Measurements from ENCODE around the gene ANXA3.
"Not testable (repeated sequence)": the region's sequence is repeated elsewhere in the genome, so short reads cannot be mapped to it uniquely, and the experiment has no call there.

ANXA3 gene, protein sequence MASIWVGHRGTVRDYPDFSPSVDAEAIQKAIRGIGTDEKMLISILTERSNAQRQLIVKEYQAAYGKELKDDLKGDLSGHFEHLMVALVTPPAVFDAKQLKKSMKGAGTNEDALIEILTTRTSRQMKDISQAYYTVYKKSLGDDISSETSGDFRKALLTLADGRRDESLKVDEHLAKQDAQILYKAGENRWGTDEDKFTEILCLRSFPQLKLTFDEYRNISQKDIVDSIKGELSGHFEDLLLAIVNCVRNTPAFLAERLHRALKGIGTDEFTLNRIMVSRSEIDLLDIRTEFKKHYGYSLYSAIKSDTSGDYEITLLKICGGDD

DNA sequence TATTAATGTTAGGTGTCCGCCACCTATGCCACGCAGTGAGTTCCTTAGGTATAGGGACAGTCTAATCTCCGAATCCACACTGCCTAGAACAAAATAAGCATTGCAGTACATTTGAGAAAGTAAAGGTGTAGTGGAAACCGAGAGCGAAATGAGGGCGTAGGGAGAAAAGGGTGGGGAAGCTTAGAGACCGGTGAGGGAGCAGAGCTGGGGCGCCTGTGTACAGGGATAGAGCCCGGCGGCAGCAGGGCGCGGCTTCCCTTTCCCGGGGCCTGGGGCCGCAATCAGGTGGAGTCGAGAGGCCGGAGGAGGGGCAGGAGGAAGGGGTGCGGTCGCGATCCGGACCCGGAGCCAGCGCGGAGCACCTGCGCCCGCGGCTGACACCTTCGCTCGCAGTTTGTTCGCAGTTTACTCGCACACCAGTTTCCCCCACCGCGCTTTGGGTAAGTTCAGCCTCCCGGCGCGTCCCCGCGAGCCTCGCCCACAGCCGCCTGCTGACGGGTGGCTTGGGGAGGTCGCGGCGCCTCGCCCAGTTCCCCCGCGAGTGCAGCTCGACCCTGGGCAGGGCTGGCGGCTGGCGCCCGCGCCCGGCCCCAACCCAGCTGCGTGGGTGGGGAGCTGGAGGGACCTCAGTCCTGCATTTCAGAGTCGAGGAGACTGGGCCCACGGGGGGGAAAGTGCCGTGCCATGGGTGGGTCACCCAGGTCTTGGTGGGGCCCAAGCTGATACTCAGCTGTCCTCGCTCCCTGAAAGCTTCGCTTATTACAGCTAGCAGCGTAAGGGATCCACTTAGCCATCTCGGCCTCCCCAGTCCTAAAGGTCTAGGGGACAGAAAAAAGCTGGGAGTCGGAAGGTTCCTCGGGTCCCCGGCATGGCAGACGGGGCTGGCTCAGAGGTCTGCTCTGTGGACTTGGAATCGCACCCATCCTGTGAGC is at the start of gene ANXA3:
Gene ANXA3, plus strand, starts transcription at position 351 of the 932 bp plus-strand sequence. CDS start 2,704 bp downstream, outside the sequence.
- H3K4me3 ChIP-seq (ENCODE audit: low read depth, low read length) = peak within 1 kb of the TSS; percentile 64
- TF ChIP-seq, protein P1, sequence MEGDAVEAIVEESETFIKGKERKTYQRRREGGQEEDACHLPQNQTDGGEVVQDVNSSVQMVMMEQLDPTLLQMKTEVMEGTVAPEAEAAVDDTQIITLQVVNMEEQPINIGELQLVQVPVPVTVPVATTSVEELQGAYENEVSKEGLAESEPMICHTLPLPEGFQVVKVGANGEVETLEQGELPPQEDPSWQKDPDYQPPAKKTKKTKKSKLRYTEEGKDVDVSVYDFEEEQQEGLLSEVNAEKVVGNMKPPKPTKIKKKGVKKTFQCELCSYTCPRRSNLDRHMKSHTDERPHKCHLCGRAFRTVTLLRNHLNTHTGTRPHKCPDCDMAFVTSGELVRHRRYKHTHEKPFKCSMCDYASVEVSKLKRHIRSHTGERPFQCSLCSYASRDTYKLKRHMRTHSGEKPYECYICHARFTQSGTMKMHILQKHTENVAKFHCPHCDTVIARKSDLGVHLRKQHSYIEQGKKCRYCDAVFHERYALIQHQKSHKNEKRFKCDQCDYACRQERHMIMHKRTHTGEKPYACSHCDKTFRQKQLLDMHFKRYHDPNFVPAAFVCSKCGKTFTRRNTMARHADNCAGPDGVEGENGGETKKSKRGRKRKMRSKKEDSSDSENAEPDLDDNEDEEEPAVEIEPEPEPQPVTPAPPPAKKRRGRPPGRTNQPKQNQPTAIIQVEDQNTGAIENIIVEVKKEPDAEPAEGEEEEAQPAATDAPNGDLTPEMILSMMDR (IDR thresholded peaks at IDR 0.05; ENCODE audit: low read depth, low read length) = no peak

DNA sequence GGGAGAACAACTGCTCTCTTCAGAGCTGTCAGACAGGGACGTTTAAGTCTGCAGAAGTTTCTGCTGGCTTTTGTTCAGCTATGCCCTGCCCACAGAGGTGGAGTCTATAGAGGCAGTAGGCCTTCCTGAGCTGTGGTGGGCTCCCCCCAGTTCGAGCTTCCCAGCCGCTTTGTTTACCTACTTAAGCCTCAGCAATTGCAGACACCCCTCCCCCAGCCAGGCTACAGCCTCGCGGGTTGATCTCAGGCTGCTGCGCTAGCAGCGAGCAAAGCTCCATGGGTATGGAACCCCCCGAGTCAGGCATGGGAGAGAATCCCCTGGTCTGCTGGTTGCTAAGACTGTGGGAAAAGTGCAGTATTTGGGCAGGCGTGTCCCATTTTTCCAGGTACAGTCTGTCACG is 45.3 kb upstream of the ANXA3 start:
- H3K4me3 ChIP-seq (ENCODE audit: low read depth, low read length) = not testable (repeated sequence)

DNA sequence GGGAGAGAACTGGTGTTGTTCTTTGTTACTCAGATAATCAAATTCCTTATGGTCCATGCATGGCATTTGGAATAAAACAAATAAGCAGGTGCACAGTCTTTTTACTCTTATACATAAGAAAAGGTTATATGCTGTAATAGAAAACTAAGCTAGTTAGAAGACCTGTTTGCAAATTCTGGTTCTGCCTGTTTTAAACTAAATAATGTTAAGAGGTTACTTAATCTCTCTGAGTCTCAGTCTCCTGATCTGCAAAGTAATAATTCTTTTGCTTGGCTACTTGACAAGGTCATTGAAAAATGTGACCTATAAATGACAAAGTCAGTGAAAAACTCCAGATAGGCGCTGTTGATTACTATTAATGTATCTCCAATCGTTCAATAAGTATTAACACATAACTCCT is 42.5 kb upstream of the ANXA3 start:
- TF ChIP-seq, protein P1 (IDR thresholded peaks at IDR 0.05; ENCODE audit: low read depth, low read length) = no peak

DNA sequence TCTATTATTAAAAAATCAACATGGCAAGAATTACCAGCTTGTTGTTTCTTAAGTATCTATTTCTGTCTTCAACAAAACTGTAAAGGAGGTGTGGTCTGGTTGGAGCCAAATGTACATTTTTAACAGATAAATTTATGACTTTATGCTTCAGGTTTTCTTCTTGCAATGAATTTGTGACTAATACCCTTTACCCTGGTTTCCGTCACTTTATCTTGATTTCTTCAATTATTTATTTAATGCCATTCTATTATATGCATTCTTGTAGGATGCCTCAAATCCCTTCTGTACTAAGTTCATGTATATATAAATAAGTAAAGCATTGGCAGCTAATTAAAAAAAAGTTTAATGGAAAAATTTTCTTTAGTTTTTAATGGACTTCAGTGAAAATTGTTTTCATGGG is 41.5 kb upstream of the ANXA3 start:
- TF ChIP-seq, protein P1 (IDR thresholded peaks at IDR 0.05; ENCODE audit: low read depth, low read length) = no peak
- H3K4me3 ChIP-seq (ENCODE audit: low read depth, low read length) = no peak overlapping the region

More for the DNA sequence above, 42.5 kb upstream of the ANXA3 start:
- H3K4me3 ChIP-seq (ENCODE audit: low read depth, low read length) = no peak overlapping the region

DNA sequence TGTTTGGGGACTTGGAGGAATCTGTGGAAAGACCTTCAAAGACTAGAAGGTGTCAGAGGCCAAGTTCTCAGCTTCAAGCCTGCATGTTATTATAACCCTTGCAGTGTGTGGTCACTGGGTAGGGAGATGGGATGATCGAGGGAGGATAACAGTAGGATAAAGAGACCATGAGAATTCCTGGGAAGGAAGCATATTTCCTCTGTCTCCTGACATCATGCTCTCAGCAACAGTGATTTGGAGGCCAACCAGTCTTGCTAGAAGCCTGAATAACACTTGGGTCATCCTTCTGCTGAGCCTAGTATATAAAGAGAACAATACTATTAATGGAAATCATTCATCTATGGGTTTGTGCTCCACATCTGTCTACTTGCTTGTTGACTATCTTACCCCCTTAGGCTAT is 40.9 kb upstream of the ANXA3 start:
- TF ChIP-seq, protein P1 (IDR thresholded peaks at IDR 0.05; ENCODE audit: low read depth, low read length) = no peak
- H3K4me3 ChIP-seq (ENCODE audit: low read depth, low read length) = no peak overlapping the region

DNA sequence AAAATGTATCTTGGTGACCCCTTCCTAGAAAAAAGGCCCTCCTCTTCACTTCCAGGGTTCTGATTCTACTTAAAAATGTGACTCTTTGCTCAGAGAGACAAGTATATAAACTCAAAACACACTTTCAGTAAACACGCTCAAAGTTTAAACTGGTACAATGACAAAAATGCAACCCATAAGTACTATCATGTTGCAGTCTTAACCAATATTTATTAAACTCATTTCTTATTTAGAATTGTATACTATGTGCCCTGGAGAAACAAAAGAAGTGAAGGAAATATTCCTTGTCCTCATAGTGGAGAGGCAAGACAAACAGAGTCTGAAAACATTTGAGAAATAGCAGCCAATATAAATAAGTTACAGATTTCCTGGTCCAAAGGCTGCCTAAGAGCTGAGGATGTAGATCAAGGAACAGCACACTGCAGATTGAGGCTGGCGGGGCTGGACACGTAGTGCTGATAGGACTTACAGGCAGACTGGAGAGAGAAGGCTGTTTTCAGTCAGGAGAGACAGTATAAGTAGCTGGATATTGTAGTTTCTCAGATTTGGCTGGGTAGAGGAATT is 39.1 kb upstream of the ANXA3 start:
- TF ChIP-seq, protein P1 (IDR thresholded peaks at IDR 0.05; ENCODE audit: low read depth, low read length) = no peak
- H3K4me3 ChIP-seq (ENCODE audit: low read depth, low read length) = no peak overlapping the region

DNA sequence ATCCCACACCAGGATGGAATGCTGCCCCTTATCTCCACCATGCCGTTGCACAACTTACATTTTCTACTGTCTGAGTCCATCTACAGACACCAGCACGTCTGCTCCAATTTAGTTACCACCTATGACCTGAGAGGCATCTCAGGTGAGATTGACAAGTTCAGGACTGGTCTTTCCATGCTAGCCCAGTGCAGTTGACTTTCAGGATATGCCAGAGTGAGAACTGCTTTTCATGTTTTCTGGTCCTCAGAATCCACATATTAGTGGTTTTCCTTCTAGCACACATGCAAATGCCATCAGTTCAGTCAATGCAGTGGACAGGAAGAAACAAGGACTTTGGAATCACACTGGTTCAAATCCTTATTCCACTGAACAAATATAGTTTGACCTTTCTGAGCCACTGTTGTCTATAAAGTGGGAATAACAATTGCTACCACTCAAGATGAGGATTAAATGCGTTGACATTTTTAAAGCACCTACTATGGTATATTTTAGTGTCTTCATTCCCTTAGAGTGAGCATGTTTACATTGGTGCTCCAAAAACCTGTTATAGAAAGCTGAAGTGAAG is 38.1 kb upstream of the ANXA3 start:
- no peak overlapping the region for H3K4me3 ChIP-seq (ENCODE audit: low read depth, low read length)
- TF ChIP-seq, protein P1 (IDR thresholded peaks at IDR 0.05; ENCODE audit: low read depth, low read length) = no peak

Data from WI38 (cell line).